Measurements from ENCODE around the gene REPIN1. TPM values are rescaled to one million over a fixed set of nuclear protein-coding genes. Genes with fewer than 3 reads are reported as not detected.

Gene REPIN1
- 262 and 362 TPM in 2 replicates for total RNA-seq
- 117 TPM for polyA plus RNA-seq (2012)

DNA sequence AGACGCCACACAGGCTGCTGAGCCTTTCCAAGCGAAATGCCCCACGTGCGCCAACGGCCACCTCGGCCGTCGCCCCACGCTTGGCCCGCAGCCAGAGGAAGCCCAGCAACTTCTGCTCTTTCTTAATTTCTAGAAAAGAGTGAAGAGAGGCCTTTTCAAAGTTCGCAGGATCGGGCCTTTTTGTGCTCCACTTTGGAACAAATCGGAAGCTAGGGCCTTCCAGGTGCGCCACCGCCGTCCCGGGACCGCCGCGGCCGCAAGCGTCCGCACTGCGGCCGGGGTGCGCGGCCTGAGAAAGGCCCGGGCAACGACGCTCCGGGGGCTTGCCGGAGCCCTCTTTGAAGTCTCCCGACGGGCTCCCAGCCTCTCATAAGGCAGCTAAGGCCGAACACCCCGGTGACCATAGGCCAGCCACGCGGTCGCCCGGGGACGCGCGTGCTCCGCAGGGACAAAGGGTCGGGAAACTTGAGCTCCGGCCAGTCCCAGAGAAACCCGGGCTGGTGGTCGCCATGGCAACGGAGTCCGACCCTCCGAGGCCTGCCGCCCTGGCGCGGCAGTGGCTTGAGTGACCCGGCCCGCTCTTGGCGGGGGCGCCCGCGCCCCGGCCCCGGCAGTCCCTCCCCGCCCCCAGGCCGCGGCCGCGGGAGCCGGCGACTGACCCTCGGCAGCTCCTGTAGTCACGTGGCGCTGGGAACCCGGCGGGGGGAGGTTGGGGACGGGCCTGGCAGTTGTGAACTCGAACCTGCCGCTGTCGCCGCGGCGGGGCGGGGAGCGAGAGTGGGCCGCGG is at the start of gene REPIN1:
REPIN1 (plus strand) TSS at position 727 of the 788 bp plus-strand sequence. CDS start 890 bp downstream, outside the sequence.
- DNase-seq (ENCODE audit: low read depth), result peak; percentile 96

DNA sequence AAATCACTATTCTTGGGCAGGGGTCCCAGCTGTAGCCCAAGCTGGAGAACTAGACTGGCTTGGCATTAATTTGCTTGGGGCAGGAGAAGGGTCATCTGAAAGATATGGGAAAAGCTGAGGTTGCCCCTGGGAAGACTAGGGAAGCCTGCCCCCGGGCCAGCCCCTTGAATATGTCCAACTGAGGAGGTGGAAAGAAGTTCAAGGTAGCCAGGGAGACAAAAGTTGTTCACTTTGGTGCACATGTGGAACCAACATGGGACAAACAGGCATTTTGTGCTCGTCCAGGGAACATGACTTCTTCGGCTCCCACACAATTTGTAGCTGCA is 46.9 kb upstream of the REPIN1 start:
- DNase-seq (ENCODE audit: low read depth), result no peak

DNA sequence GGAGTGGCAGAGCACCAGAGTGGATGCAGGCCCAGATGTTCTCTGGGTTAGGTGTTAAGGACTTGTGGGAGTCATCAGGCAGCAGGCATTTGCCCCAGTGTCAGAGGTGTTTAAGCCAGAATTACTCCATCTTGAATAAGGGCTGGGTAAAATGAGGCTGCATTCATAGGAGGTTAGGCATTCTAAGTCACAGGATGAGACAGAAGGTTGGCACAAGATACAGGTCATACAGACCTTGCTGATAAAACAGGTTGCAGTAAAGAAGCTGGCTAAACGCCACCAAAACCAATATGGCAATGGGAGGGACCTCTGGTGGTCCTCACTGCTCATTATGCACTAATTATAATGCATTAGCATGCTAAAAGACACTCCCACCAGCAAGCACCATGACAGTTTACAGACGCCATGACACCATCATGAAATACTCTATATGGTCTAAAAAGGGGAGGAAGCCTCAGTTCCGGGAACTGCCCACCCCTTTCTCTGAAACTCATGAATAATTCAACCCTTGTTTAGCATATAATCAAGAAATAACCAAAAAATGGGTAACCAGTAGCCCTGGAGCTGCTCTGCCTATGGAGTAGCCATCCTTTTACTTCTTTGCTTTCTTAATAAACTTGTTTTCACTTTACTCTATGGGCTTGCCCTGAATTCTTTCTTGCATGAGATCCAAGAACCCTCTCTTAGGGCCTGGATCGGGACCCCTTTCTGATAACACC is 46.3 kb upstream of the REPIN1 start:
- no peak for DNase-seq (ENCODE audit: low read depth)

DNA sequence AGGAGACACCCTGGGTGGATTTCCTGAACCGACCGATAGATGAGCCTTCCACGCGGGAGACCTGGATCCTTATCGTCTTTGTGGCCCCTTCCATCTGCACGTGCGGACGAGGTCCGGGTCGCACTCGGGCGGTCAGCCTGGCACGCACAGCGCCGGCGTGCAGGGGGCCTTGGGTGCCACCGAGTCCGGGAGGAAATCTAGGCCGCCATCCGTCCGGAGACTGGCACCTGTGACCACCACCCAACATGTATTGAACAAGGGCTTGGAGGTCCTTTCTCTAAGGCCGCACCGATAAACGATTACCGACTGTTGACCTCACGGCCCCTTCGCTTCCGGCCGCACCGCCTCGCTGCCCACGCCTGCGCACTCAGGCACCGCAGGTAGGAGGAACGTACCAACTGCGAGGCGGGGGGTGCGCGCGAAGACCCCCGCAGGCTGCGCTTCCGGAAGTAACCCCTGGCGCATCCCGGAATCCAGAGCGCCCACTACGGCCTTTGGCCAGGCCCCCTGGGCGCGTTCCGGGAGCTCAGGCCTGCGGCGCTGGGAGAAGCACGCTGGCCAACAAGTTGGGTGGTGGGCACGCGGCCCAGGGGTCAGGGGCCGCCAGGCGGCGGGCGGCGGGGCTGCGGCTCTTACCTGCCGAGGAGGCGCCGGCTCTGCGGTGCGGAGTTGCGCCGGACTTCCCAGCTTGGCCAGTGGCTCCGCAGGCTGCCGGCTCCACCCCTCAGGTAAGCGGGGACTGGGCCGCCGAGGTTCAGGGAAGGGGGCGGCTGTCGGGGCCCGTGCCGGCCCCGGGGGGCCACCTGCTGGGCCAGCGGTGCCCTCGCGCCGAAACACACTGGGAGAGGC is 45.6 kb upstream of the REPIN1 start, which contains the start of the genes ACTR3C and LRRC61:
ACTR3C (minus strand) TSS at position 713 of the 849 bp plus-strand sequence. CDS start 28,249 bp downstream, outside the sequence.
LRRC61 (plus strand) TSS at position 523 of the 849 bp plus-strand sequence. CDS start 13,507 bp downstream, outside the sequence.
- no peak for DNase-seq (ENCODE audit: low read depth)

DNA sequence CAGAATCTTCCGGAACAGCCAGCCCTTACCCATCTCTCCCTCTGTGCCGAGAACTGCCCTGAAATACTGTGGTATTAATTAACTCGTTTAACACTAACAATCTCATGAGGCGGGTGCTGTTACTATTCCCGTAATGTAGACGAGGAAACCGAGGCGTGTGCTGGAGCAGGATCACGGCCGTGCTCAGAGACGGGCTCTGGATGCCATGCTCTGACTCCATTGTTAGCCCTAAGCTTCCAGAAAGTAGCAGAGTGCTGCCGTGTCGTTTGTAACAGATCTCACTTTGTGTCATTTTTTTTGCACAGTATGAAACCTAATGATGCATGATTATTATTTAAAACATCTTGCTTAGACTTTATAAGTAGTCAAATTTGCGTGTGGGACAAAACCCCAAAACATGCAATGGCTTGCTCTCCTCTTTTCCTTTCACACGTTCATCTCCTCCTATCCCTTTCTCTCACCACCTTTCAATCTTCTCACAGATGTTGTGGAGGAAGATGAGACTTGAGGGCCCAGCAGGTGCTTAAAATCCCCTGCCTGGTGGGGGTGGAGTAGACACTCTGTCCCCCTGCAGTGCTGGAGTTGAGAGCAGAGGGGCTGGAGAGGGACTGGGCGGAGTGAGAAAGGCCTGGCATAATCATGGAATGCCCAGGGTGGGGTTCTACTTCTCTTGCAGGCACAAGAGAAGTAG is 44.8 kb upstream of the REPIN1 start:
- DNase-seq (ENCODE audit: low read depth), result no peak

DNA sequence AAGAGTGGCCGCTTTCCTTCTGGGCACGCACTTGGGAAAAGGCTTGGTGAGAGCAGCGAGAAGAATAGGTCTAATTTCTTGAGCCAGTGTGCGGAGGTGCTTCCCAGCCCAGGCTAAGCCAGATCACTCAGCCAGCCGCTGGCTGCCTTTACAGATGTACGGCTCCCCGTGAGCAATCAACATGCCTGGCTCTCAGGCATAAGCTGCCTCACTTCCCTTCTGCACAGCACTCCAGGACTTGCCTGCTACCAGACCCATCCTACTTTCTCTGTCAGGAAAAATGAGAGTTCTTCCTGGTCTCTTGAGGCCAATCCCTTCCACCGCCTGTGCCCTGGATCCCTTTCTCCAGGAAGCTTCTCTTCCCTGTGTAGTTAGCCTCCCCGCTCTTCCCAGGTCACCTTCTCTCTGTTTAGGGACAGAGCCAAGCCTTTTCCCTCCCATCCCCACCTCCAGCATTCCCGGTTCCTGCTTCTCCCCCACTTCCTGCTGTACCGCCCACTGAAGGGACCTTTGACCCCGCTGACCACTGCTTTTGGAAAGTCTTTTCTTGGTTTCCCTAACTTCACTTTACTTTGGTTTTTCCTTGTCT is 44.2 kb upstream of the REPIN1 start:
- DNase-seq (ENCODE audit: low read depth), result peak; percentile 7

DNA sequence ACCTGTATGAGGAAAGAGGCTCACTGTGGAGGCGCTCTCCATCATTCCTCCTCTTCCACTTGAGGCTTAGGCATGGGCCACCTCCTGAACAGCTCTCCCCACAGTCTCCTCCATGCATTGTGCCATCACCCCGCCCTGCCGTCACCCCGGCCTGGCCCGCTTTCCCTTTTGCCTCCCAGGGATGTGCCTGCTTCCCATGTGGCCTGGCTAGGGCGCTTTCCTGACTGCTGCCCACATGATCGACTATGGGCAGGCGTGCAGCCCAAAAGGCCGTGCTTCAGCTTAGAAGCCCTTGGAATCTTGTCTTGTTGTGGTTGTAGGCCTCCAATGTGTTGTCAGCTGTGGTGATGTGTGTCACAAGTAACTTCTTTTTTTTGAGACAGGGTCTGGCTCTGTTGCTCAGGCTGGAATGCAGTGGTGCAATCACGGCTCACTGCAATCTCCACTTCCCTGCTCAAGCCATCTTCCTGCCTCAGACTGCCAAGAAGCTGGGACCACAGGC is 43.5 kb upstream of the REPIN1 start:
- peak; percentile 76 for DNase-seq (ENCODE audit: low read depth)

DNA sequence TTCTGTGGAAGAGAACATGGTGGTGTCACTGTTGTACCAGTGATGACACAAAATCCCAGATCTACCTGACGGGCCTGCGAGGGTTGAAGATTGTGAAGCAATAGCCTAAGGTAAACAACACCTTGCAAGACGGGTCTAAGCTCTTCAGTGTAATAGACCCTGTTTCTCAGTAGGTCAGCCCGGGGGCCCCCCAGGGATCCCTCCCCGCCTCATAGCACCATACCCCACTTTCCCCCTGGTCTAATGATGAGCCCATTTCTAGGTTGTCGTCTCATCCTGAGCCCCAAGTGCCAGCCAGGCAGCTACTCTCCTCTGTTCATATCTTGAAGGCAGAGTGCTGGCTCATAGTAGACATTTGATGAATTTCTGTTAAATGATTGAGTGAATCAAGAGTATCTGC is 42.7 kb upstream of the REPIN1 start:
- DNase-seq (ENCODE audit: low read depth), result no peak

DNA sequence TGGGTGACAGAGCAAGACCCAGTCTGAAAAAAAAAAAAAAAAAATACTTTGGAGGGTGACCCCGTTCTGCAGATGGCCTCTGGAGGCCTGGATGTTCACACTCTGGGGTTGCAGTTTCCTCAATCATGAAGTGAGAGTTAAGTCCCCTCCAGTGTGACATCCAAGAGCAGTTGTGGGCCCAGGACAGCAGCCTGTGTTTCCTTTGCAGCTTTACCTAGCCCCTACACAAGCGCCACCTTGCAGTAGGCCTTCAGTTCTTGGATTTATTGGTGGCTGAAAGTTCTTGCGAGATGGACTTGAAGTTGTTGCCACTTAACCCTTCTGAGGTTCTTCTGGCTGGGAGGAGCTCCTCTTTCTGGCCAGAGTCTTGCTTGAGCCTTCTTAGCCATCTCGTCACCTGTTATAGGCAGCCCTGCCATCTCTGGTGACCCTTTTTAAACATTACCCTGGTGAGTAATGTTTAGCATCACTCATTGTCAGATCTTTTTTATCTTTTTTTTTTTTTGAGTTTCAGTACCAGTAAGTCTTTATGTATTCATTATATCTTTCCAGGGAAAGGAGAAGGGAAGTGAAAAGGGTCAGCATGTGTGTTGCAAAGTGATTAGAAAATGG is 41.9 kb upstream of the REPIN1 start:
- DNase-seq (ENCODE audit: low read depth), result no peak

DNA sequence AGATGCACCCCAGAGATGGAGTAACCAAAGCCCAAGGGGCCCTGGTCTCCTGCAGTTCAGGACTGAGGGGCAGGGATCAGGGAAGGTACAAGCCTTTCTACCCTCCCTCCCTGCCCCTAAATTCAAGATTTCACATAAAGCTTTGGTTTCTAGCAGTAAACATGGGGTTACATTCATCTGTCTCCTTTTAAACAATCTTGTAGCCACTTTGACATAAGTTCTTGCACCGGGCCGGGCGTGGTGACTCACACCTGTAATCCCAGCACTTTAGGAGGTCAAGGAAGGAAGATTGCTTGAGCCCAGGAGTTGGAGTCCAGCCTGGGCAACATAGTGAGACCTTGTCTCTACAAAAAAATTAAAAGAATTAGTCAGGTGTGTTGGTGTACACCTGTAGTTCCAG is 41.3 kb upstream of the REPIN1 start:
- no peak for DNase-seq (ENCODE audit: low read depth)

DNA sequence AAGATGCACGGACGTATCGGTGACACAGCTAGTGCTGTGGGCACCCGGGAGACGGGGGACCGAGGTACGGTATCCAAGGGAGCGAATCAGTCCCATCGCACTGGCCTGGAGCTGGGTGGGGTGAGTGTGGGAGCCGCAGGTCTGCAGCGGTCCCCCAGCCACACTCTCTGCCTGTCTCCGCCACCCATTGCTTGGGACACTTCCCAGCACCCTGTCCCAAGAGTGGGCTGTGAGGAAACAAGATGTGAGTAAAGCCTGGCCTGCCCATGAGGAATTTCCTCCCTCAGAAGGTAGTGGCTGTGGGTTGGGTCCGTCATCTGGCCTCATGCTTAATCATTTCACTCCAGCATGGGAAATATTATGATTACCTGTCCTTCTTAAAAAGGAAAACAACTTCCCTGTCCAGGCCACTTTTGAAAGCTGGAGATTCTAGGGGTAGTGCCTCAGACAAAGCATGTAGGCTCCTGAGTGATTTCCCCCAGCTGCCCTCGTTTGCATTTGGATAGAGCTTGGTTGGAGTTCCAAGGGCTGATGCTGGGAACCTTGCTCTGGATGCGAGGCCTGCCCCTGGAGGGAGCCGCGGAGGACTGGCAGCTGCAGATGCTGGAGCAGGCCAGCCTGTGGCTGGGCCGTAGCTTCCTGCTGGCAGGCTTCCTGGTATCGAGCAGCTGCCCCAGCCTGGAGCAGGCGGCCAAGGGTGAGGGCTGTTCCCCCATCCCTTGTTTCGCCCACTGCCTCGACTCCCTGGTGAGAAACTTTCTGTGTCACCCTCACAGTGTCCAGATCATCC is 39.1 kb upstream of the REPIN1 start:
- peak; percentile 95 for DNase-seq (ENCODE audit: low read depth)

DNA sequence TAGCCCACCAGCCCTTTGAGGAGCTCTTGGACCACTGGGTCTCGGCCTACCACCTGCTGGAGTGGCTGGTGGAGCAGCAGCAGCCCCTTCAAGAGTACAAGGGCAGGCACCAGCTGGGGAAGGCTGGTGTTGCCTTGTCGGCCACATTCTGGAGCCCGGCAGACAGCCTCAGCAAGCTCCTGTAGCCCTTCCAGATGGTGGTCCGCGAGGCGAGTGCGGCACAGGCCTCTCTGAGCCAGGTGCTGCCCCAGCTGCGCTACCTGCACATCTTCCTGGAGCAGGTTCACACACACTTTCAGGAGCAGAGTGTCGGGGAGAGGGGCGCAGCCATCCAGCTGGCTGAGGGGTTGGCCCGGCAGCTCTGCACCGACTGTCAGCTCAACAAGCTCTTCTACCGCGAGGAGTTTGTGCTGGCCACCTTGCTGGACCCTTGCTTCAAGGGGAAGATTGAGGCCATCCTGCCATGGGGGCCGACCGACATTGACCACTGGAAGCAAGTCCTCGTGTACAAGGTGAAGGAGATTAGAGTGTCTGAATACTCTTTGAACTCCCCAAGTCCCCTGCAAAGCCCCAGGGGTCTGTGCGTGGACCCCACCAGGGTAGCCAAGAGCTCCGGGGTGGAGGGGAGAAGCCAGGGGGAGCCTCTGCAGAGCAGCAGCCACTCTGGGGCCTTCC is 38.3 kb upstream of the REPIN1 start:
- DNase-seq (ENCODE audit: low read depth), result peak; percentile 24

DNA sequence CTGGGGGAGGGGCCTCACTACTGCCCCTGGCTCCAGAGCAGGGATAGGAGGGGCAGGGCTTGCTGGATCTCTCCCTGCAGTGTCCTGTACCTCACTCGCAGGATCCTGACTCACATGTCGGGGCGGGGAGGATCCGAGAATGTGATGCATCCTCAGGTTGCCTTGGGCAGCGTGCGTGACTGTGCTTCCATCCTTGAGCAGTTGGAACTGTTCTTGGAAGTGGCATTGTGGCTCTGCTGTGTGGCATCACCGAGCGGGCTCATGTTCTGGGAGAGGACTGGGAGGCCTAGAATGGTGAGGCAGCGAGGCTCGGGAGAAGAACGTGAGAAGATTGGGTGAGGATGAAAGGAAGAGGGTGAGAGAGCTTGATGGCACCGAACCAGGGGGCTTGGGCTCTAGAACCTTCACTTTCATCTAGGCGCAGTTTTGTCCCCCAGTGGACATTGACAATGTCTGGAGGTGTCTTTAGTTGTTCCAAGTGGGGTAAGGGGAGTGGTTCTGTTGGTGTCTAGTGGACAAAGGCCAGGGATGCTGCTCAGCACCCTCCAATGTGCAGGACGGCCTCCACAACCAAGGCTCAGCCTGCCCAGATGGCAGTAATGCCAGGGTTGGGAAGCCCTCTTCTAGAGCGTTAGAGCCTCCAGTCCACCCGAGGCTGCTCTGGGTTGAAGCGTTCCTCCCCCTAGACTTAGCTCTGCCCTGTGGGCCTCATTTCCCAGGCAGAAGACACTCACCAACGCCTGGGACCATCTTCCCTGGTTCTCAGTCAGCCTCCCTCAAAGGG is 35.6 kb upstream of the REPIN1 start:
- DNase-seq (ENCODE audit: low read depth), result no peak

DNA sequence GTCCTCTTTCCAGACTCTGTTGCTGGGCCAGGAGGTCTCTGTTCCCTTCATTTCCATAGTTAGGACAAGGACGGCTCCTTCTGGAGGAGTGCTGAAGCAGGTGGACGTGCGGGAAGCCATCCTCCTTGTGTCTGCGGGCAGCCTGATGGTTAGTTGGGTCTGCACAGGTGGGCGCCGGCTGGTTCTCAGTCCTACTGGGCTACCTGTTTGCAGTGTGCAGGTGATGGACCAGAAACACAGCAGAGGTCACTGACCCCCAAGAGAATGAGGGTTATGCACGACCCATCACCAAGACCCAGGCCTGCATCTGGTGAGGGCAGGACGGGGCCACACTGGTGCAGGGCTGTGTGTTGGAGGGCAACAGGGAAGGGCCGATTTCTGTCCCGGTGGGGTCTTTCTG is 35.0 kb upstream of the REPIN1 start:
- DNase-seq (ENCODE audit: low read depth), result no peak

DNA sequence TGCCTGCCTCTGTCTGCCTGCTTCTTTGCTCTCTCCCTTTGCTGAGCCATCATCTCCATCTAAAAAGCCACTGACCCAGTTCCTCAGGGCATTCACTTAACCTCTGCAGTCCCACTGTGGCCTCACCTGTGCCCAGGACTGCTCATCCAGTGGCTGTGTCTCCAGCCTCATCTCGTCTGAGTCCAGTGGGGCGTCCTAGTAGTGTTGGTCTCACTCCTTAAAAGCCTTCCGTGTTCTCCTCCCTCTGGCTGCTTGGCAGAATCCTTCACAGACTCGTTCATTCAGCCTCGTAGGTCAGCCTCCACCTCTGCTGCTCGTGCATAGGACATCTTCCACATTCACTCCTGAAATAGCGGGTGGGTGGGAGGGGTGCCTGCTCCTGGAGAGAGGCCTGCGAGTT is 34.5 kb upstream of the REPIN1 start:
- no peak for DNase-seq (ENCODE audit: low read depth)

DNA sequence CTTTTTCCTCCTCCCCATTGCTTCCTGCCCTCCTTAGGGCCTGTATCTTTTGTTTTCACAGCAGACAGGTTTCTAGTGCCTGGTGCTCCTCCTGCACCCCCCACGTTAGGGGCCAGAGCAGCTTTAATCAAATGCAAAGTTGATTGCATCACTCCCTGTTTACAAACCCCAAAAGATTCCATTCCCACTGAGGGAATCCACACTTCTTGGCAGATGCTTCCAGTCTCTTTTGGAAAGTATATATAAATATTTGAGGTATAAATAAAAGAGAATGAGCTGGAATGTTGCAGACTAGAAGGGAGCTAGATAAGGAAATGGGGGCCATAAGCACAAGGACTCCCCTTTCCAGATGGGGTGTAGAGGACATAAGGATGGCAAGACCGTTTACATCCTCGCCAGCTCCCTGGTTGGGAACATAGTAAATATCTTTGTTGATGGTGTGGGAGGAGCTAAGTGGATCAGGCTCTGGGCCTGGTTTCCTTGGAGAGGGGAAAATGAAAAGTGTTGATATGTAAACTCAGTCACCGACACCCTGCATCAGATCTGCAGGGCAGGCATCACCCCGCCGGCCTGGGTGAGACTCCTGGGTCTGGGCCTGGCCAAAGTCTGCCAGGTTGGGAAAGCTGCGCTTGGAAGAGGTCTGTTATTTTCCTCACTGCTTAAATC is 33.4 kb upstream of the REPIN1 start:
- peak; percentile 62 for DNase-seq (ENCODE audit: low read depth)

DNA sequence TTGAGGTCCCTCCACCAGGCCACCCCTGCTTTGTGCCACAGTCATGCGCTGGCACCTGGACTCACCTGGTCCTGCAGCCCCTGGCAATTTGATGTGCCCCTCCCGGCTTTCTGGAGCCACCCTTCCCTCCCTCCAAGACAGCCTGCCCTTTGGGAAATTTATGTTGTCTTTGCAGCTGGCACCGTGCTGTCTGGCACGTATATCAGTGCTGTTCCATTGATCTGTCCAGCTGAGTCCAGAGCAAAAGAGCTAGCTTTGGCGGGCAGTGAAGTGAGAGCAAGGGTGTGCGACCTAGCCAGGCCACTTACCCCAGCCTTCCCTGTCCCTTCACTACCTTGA is 32.9 kb upstream of the REPIN1 start:
- no peak for DNase-seq (ENCODE audit: low read depth)

Data from myocyte (in vitro differentiated cells).